Measurements from ENCODE around the gene SPRR1A. TPM values are rescaled to one million over a fixed set of nuclear protein-coding genes. Genes with fewer than 3 reads are reported as not detected.

Gene SPRR1A
- total and polyA plus RNA-seq, 2 of the 4 experiments (the other 2 are of a cell fraction), result not detected

- Histone ChIP-seq H3K14ac (replicated peaks; ENCODE audit: low read depth, low read length) (no peak overlapping the region), H2BK15ac (ENCODE audit: low read depth, low read length) (no peak overlapping the region), H2AFZ (replicated peaks; ENCODE audit: low read length, poor library complexity) (no peak overlapping the region), H4K5ac (ENCODE audit: low read depth, low read length) (no peak overlapping the region), H3K4me2 (ENCODE audit: low read depth, low read length) (no peak overlapping the region), H2BK5ac (ENCODE audit: low read depth, low read length, poor library complexity, severe bottlenecking) (no peak overlapping the region), H4K91ac (ENCODE audit: insufficient read depth, low read depth, low read length) (no peak overlapping the region), H3K27me3 (ENCODE audit: control insufficient read depth, insufficient read depth, low read length) (no peaks in the 10 kb centered on the region), H3K9ac (ENCODE audit: low read depth, low read length) (no peak overlapping the region), H3K79me1 (ENCODE audit: low read depth in 1 of 2, low read length in 2 of 2) (no peaks in the 10 kb centered on the region), H2AK9ac (replicated peaks; ENCODE audit: low read depth, low read length, poor library complexity) (no peak overlapping the region), H3K18ac (ENCODE audit: low read depth, low read length) (no peak overlapping the region), H3K56ac (ENCODE audit: extremely low read depth, insufficient read depth, low read length) (no peak overlapping the region), H2BK20ac (ENCODE audit: low read depth, low read length) (no peak overlapping the region), H3K4me1 (ENCODE audit: control insufficient read depth, insufficient read depth, low read length) (no peaks in the 10 kb centered on the region), H3K36me3 (ENCODE audit: control insufficient read depth, insufficient read depth, low read length) (no peaks in the 10 kb centered on the region), H3K27ac (ENCODE audit: insufficient read depth, low read length) (no peak overlapping the region), H3K4ac (ENCODE audit: low read depth, low read length) (no peak overlapping the region), H4K20me1 (ENCODE audit: insufficient read depth, low read length) (no peaks in the 10 kb centered on the region), H2BK120ac (ENCODE audit: low read depth, low read length) (no peak overlapping the region), H3K4me3 (ENCODE audit: insufficient read depth, low read depth, low read length) (no peak overlapping the region), H2AK5ac (ENCODE audit: low read depth, low read length) (no peak overlapping the region), H4K8ac (ENCODE audit: low read depth in 2 of 2, low read length in 2 of 2) (no peak overlapping the region), H3K9me3 (ENCODE audit: control insufficient read depth, insufficient read depth, low read length) (no peaks in the 10 kb centered on the region), H3K9me1 (ENCODE audit: insufficient read depth, low read length) (no peaks in the 10 kb centered on the region), H3K23ac (ENCODE audit: low read depth, low read length) (no peak overlapping the region)
- POLR2A ChIA-PET (ENCODE audit: unreplicated experiment), result no interaction called here
- in situ Hi-C loops (cut with MboI; ENCODE audit: low sequenced_read_pairs) (no loop called here), intact Hi-C loops (cut with micrococcal nuclease) (no loop called here), dilution Hi-C loops (cut with HindIII; ENCODE audit: low sequenced_read_pairs, unreplicated experiment) (no loop called here)
- no peak for DNase-seq
- TF ChIP-seq, protein P1, sequence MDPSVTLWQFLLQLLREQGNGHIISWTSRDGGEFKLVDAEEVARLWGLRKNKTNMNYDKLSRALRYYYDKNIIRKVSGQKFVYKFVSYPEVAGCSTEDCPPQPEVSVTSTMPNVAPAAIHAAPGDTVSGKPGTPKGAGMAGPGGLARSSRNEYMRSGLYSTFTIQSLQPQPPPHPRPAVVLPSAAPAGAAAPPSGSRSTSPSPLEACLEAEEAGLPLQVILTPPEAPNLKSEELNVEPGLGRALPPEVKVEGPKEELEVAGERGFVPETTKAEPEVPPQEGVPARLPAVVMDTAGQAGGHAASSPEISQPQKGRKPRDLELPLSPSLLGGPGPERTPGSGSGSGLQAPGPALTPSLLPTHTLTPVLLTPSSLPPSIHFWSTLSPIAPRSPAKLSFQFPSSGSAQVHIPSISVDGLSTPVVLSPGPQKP (IDR thresholded peaks at IDR 0.05; ENCODE audit: borderline replicate concordance, low read depth, low read length), result no peak
- TF ChIP-seq NFE2L2 (IDR thresholded peaks at IDR 0.05; ENCODE audit: low read depth, low read length), result no peak
- TF ChIP-seq FOS (IDR thresholded peaks at IDR 0.05; ENCODE audit: low read depth, low read length), result no peak
- no peak for TF ChIP-seq CHD1 (IDR thresholded peaks at IDR 0.05; ENCODE audit: low read depth, low read length)
- TF ChIP-seq MAZ (IDR thresholded peaks at IDR 0.05; ENCODE audit: borderline replicate concordance, low read depth, low read length), result no peak
- TF ChIP-seq, protein P2, sequence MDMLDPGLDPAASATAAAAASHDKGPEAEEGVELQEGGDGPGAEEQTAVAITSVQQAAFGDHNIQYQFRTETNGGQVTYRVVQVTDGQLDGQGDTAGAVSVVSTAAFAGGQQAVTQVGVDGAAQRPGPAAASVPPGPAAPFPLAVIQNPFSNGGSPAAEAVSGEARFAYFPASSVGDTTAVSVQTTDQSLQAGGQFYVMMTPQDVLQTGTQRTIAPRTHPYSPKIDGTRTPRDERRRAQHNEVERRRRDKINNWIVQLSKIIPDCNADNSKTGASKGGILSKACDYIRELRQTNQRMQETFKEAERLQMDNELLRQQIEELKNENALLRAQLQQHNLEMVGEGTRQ (IDR thresholded peaks at IDR 0.05; ENCODE audit: low read depth, low read length), result no peak
- no peak for TF ChIP-seq MAFK (IDR thresholded peaks at IDR 0.05; ENCODE audit: low read depth, low read length)
- no peak for TF ChIP-seq RFX5 (IDR thresholded peaks at IDR 0.05; ENCODE audit: low read depth, low read length)
- TF ChIP-seq BHLHE40 (IDR thresholded peaks at IDR 0.05; ENCODE audit: low read depth, low read length), result no peak
- TF ChIP-seq RAD21 (IDR thresholded peaks at IDR 0.05; ENCODE audit: low read length), result no peak
- no peak for TF ChIP-seq RCOR1 (IDR thresholded peaks at IDR 0.05; ENCODE audit: insufficient replicate concordance, low read length)
- TF ChIP-seq MXI1 (IDR thresholded peaks at IDR 0.05; ENCODE audit: borderline replicate concordance, low read depth, low read length), result no peak
- no peak for TF ChIP-seq CEBPB (IDR thresholded peaks at IDR 0.05; ENCODE audit: low read depth, low read length)
- TF ChIP-seq CTCF (conservative IDR thresholded peaks at IDR 0.05; ENCODE audit: low read depth, low read length), result no peak
- TF ChIP-seq SMC3 (IDR thresholded peaks at IDR 0.05; ENCODE audit: low read depth, low read length), result no peak
- TF ChIP-seq POLR2A (IDR thresholded peaks at IDR 0.05; ENCODE audit: low read depth, low read length), result no peak
- CTCF ChIA-PET, result no interaction called here
- BruUV-seq (replicated peaks), result no TSS peak
- no peak for ATAC-seq (ENCODE audit: low read depth)
- no CpG with 5 or more reads among the region's 6 CpGs for WGBS, 2 experiments (ENCODE audit: extremely low coverage in 2 of 2, insufficient read length in 1 of 2)
Measured at GRCh38 chr1:152993186-152993585, 9.3 kb downstream of the SPRR1A start.
